ENCODE results near the gene PLEKHH1.

PLEKHH1 gene

GRCh38 chr14:67520482-67520881 is 12.6 kb upstream of the PLEKHH1 start:
- no peak for DNase-seq
- H3K4me1 ChIP-seq (ENCODE audit: control extremely low read depth in 1 of 4, control insufficient read depth in 4 of 4, insufficient read depth in 4 of 4, low read length in 3 of 4): peaks cover 0 to 21% (median 15%) of the 10 kb centered on the region in 4 experiments
- ChIA-PET CTCF (interaction anchor here (0.7 to 1.5 kb wide), 6 partner anchors 8 to 96 kb away, joined by 3 to 6 read pairs (median 4); no protein-coding TSS in a partner anchor), POLR2A (no interaction called here)
- H3K27ac ChIP-seq (ENCODE audit: insufficient read depth in 1 of 2, low read depth in 1 of 2, low read length in 2 of 2, poor library complexity in 1 of 2, severe bottlenecking in 2 of 2): no peak overlapping the region
- WGBS (ENCODE audit: insufficient coverage): no CpG with 5 or more reads among the region's 1 CpG
- no peak overlapping the region for H3K4me3 ChIP-seq (ENCODE audit: control insufficient read depth in 1 of 7, extremely low read depth in 1 of 7, insufficient read depth in 4 of 7, low read depth in 2 of 7, low read length in 6 of 7)
- no peaks in the 10 kb centered on the region for H3K9me3 ChIP-seq (ENCODE audit: control extremely low read depth in 1 of 5, control insufficient read depth in 4 of 5, insufficient read depth in 2 of 5, low read depth in 1 of 5, low read length in 4 of 5)
- H3K36me3 ChIP-seq (ENCODE audit: control insufficient read depth in 4 of 4, insufficient read depth in 4 of 4, low read length in 3 of 4): no peaks in the 10 kb centered on the region
- H3K27me3 ChIP-seq (replicated peaks in 2 of 5; ENCODE audit: control insufficient read depth in 4 of 5, insufficient read depth in 5 of 5, low read length in 4 of 5): peaks cover 2 to 69% (median 28%) of the 10 kb centered on the region in 5 experiments

GRCh38 chr14:67522270-67522669 is 10.8 kb upstream of the PLEKHH1 start:
- no peaks in the 10 kb centered on the region for H3K9me3 ChIP-seq (ENCODE audit: control extremely low read depth in 1 of 5, control insufficient read depth in 4 of 5, insufficient read depth in 2 of 5, low read depth in 1 of 5, low read length in 4 of 5)
- H3K27ac ChIP-seq (ENCODE audit: insufficient read depth in 1 of 2, low read depth in 1 of 2, low read length in 2 of 2, poor library complexity in 1 of 2, severe bottlenecking in 2 of 2): no peak overlapping the region
- WGBS (ENCODE audit: insufficient coverage): no CpG with 5 or more reads among the region's 2 CpGs
- DNase-seq: no peak
- ChIA-PET CTCF (interaction anchor here (1.0 to 1.4 kb wide), 2 partner anchors 9 to 12 kb away, joined by 3 to 5 read pairs; no protein-coding TSS in a partner anchor), POLR2A (interaction anchor here (1.0 kb wide), 1 partner anchor 9 kb away, joined by 3 read pairs; no protein-coding TSS in a partner anchor)
- H3K4me1 ChIP-seq (ENCODE audit: control extremely low read depth in 1 of 4, control insufficient read depth in 4 of 4, insufficient read depth in 4 of 4, low read length in 3 of 4): peaks cover 0 to 8% (median 6%) of the 10 kb centered on the region in 4 experiments
- no peaks in the 10 kb centered on the region for H3K36me3 ChIP-seq (ENCODE audit: control insufficient read depth in 4 of 4, insufficient read depth in 4 of 4, low read length in 3 of 4)
- H3K4me3 ChIP-seq (ENCODE audit: control insufficient read depth in 1 of 7, extremely low read depth in 1 of 7, insufficient read depth in 4 of 7, low read depth in 2 of 7, low read length in 6 of 7): no peak overlapping the region
- peaks cover 2 to 76% (median 33%) of the 10 kb centered on the region in 5 experiments for H3K27me3 ChIP-seq (replicated peaks in 2 of 5; ENCODE audit: control insufficient read depth in 4 of 5, insufficient read depth in 5 of 5, low read length in 4 of 5)

GRCh38 chr14:67523764-67524633 is 9.1 kb upstream of the PLEKHH1 start:
- H3K27me3 ChIP-seq (replicated peaks in 2 of 5; ENCODE audit: control insufficient read depth in 4 of 5, insufficient read depth in 5 of 5, low read length in 4 of 5): peaks cover 2 to 84% (median 40%) of the 10 kb centered on the region in 5 experiments
- DNase-seq: no peak
- H3K27ac ChIP-seq (ENCODE audit: insufficient read depth in 1 of 2, low read depth in 1 of 2, low read length in 2 of 2, poor library complexity in 1 of 2, severe bottlenecking in 2 of 2): no peak overlapping the region
- H3K36me3 ChIP-seq (ENCODE audit: control insufficient read depth in 4 of 4, insufficient read depth in 4 of 4, low read length in 3 of 4): no peaks in the 10 kb centered on the region
- ChIA-PET CTCF (interaction anchor here (1.1 to 5.8 kb wide), 4 partner anchors 13 to 96 kb away, joined by 4 to 78 read pairs (median 54); no protein-coding TSS in a partner anchor), POLR2A (no interaction called here)
- H3K4me3 ChIP-seq (ENCODE audit: control insufficient read depth in 1 of 7, extremely low read depth in 1 of 7, insufficient read depth in 4 of 7, low read depth in 2 of 7, low read length in 6 of 7): no peak overlapping the region
- peaks cover 0 to 8% (median 6%) of the 10 kb centered on the region in 4 experiments for H3K4me1 ChIP-seq (ENCODE audit: control extremely low read depth in 1 of 4, control insufficient read depth in 4 of 4, insufficient read depth in 4 of 4, low read length in 3 of 4)
- no peaks in the 10 kb centered on the region for H3K9me3 ChIP-seq (ENCODE audit: control extremely low read depth in 1 of 5, control insufficient read depth in 4 of 5, insufficient read depth in 2 of 5, low read depth in 1 of 5, low read length in 4 of 5)
- 95% methylated on average over 4 of the region's 7 CpGs for WGBS (ENCODE audit: insufficient coverage)

- H3K4me1 ChIP-seq (ENCODE audit: control extremely low read depth in 1 of 4, control insufficient read depth in 4 of 4, insufficient read depth in 4 of 4, low read length in 3 of 4): peaks cover 0 to 8% (median 6%) of the 10 kb centered on the region in 4 experiments
- no peaks in the 10 kb centered on the region for H3K36me3 ChIP-seq (ENCODE audit: control insufficient read depth in 4 of 4, insufficient read depth in 4 of 4, low read length in 3 of 4)
- H3K4me3 ChIP-seq (ENCODE audit: control insufficient read depth in 1 of 7, extremely low read depth in 1 of 7, insufficient read depth in 4 of 7, low read depth in 2 of 7, low read length in 6 of 7): no peak overlapping the region
- peaks cover 2 to 85% (median 40%) of the 10 kb centered on the region in 5 experiments for H3K27me3 ChIP-seq (replicated peaks in 2 of 5; ENCODE audit: control insufficient read depth in 4 of 5, insufficient read depth in 5 of 5, low read length in 4 of 5)
- 0% methylated on average over 2 of the region's 3 CpGs for WGBS (ENCODE audit: insufficient coverage)
- H3K27ac ChIP-seq (ENCODE audit: insufficient read depth in 1 of 2, low read depth in 1 of 2, low read length in 2 of 2, poor library complexity in 1 of 2, severe bottlenecking in 2 of 2): no peak overlapping the region
- DNase-seq: peak; percentile 31 to 81 (median 73)
- CTCF ChIA-PET: interaction anchor here (1.1 to 5.8 kb wide), 5 partner anchors 12 to 97 kb away, joined by 4 to 78 read pairs (median 51); no protein-coding TSS in a partner anchor
- H3K9me3 ChIP-seq (ENCODE audit: control extremely low read depth in 1 of 5, control insufficient read depth in 4 of 5, insufficient read depth in 2 of 5, low read depth in 1 of 5, low read length in 4 of 5): no peaks in the 10 kb centered on the region
- POLR2A ChIA-PET: no interaction called here
Measured at GRCh38 chr14:67524634-67524963, 8.5 kb upstream of the PLEKHH1 start.

GRCh38 chr14:67525389-67525788 is 7.7 kb upstream of the PLEKHH1 start:
- no CpG with 5 or more reads among the region's 4 CpGs for WGBS (ENCODE audit: insufficient coverage)
- Histone ChIP-seq H3K4me1 (ENCODE audit: control extremely low read depth in 1 of 4, control insufficient read depth in 4 of 4, insufficient read depth in 4 of 4, low read length in 3 of 4) (peaks cover 0 to 8% (median 6%) of the 10 kb centered on the region in 4 experiments), H3K9me3 (ENCODE audit: control extremely low read depth in 1 of 5, control insufficient read depth in 4 of 5, insufficient read depth in 2 of 5, low read depth in 1 of 5, low read length in 4 of 5) (no peaks in the 10 kb centered on the region), H3K27me3 (replicated peaks in 2 of 5; ENCODE audit: control insufficient read depth in 4 of 5, insufficient read depth in 5 of 5, low read length in 4 of 5) (peaks cover 2 to 84% (median 45%) of the 10 kb centered on the region in 5 experiments), H3K36me3 (ENCODE audit: control insufficient read depth in 4 of 4, insufficient read depth in 4 of 4, low read length in 3 of 4) (no peaks in the 10 kb centered on the region), H3K27ac (ENCODE audit: insufficient read depth in 1 of 2, low read depth in 1 of 2, low read length in 2 of 2, poor library complexity in 1 of 2, severe bottlenecking in 2 of 2) (no peak overlapping the region), H3K4me3 (ENCODE audit: control insufficient read depth in 1 of 7, extremely low read depth in 1 of 7, insufficient read depth in 4 of 7, low read depth in 2 of 7, low read length in 6 of 7) (no peak overlapping the region)
- ChIA-PET CTCF (interaction anchor here (0.7 to 5.8 kb wide), 12 partner anchors 9 to 97 kb away, joined by 3 to 78 read pairs (median 24); no protein-coding TSS in a partner anchor), POLR2A (no interaction called here)
- no peak for DNase-seq

GRCh38 chr14:67526181-67526580 is 6.9 kb upstream of the PLEKHH1 start:
- H3K4me3 ChIP-seq (ENCODE audit: control insufficient read depth in 1 of 7, extremely low read depth in 1 of 7, insufficient read depth in 4 of 7, low read depth in 2 of 7, low read length in 6 of 7): no peak overlapping the region
- H3K4me1 ChIP-seq (ENCODE audit: control extremely low read depth in 1 of 4, control insufficient read depth in 4 of 4, insufficient read depth in 4 of 4, low read length in 3 of 4): peaks cover 0 to 8% (median 6%) of the 10 kb centered on the region in 4 experiments
- no peak overlapping the region for H3K27ac ChIP-seq (ENCODE audit: insufficient read depth in 1 of 2, low read depth in 1 of 2, low read length in 2 of 2, poor library complexity in 1 of 2, severe bottlenecking in 2 of 2)
- WGBS (ENCODE audit: insufficient coverage): 79% methylated on average over 2 of the region's 6 CpGs
- no peaks in the 10 kb centered on the region for H3K36me3 ChIP-seq (ENCODE audit: control insufficient read depth in 4 of 4, insufficient read depth in 4 of 4, low read length in 3 of 4)
- POLR2A ChIA-PET: interaction anchor here (1.1 kb wide), 1 partner anchor 43 kb away, joined by 4 read pairs; no protein-coding TSS in a partner anchor
- H3K9me3 ChIP-seq (ENCODE audit: control extremely low read depth in 1 of 5, control insufficient read depth in 4 of 5, insufficient read depth in 2 of 5, low read depth in 1 of 5, low read length in 4 of 5): no peaks in the 10 kb centered on the region
- H3K27me3 ChIP-seq (replicated peaks in 2 of 5; ENCODE audit: control insufficient read depth in 4 of 5, insufficient read depth in 5 of 5, low read length in 4 of 5): peaks cover 4 to 84% (median 43%) of the 10 kb centered on the region in 5 experiments
- no peak for DNase-seq
- CTCF ChIA-PET: interaction anchor here (0.7 to 5.8 kb wide), 21 partner anchors 10 to 166 kb away, joined by 3 to 78 read pairs (median 8); partner anchors contain the start of gene PIGH
